CD4-positive, alpha-beta T cell treated with Interferon alpha-2 for 1 hour (primary cell): ENCODE measurements around the gene CEP164.
A peak's percentile ranks its signal among the peaks of the same experiment; 100 is the strongest.

Experiments
- DNase-seq, 2 donors: peaks; one replicate each; pipeline ENCODE4 v3.0.0-alpha.2; 2020 to 2022

The CEP164 gene

GRCh38 chr11:117327567-117328374 is at the start of gene CEP164:
Gene CEP164 (plus strand): TSS chr11:117327854. CDS start chr11:117338587, 10,733 bp downstream.
- DNase-seq = peak; percentile 95 to 96

- no peak for DNase-seq
These were observed 49.3 kb upstream of the CEP164 start for GRCh38 chr11:117278347-117278746.

GRCh38 chr11:117279711-117280376 is 47.8 kb upstream of the CEP164 start:
- DNase-seq = peak in 1 of 2 donors; percentile 42

- DNase-seq = no peak
These were observed 46.5 kb upstream of the CEP164 start for GRCh38 chr11:117281159-117281558.

- DNase-seq = no peak
These were observed 45.8 kb upstream of the CEP164 start for GRCh38 chr11:117281869-117282268.

- DNase-seq = no peak
These were observed 44.7 kb upstream of the CEP164 start for GRCh38 chr11:117282956-117283355.

GRCh38 chr11:117284053-117284452 is 43.6 kb upstream of the CEP164 start:
- no peak for DNase-seq

- no peak for DNase-seq
These were observed 41.1 kb upstream of the CEP164 start for GRCh38 chr11:117286588-117286987.

- DNase-seq = no peak
These were observed 40.0 kb upstream of the CEP164 start for GRCh38 chr11:117287668-117288067.

GRCh38 chr11:117289795-117290194 is 37.9 kb upstream of the CEP164 start:
- DNase-seq = no peak

GRCh38 chr11:117290809-117291396 is 36.8 kb upstream of the CEP164 start, which contains the start of gene BACE1-AS:
Gene BACE1-AS (plus strand): TSS chr11:117291346.
- no peak for DNase-seq

GRCh38 chr11:117292616-117293015 is 35.0 kb upstream of the CEP164 start:
- DNase-seq = no peak

- DNase-seq = no peak
These were observed 32.1 kb upstream of the CEP164 start for GRCh38 chr11:117295438-117296137.

- DNase-seq = no peak
These were observed 30.8 kb upstream of the CEP164 start for GRCh38 chr11:117296881-117297280.

GRCh38 chr11:117298195-117298594 is 29.5 kb upstream of the CEP164 start:
- no peak for DNase-seq

GRCh38 chr11:117299351-117300282 is 28.0 kb upstream of the CEP164 start:
- no peak for DNase-seq

GRCh38 chr11:117300283-117300663 is 27.4 kb upstream of the CEP164 start:
- DNase-seq = no peak

- no peak for DNase-seq
These were observed 26.9 kb upstream of the CEP164 start for GRCh38 chr11:117300773-117301172.

- DNase-seq = no peak
These were observed 25.4 kb upstream of the CEP164 start for GRCh38 chr11:117302228-117302627.

GRCh38 chr11:117303101-117303500 is 24.6 kb upstream of the CEP164 start:
- no peak for DNase-seq

- DNase-seq = no peak
These were observed 23.9 kb upstream of the CEP164 start for GRCh38 chr11:117303646-117304315.
